Stimulated activated naive CD8-positive, alpha-beta T cell treated with anti-CD3 and anti-CD28 coated beads, Interleukin-15, Interleukin-2, amounts not matched to agents 100 ng/mL and 50 ng/mL, for 24 hours (primary cell): ENCODE measurements around the gene NEURL3.

Experiments used
- H3K27ac Mint-ChIP-seq: one replicate; pipeline ENCODE4 v1.8.0; 2021; ENCODE audit warnings: mild to moderate bottlenecking, mixed read lengths
- H3K27me3 Mint-ChIP-seq: one replicate; pipeline ENCODE4 v1.8.0; 2021; ENCODE audit warnings: mixed read lengths
- H3K36me3 Mint-ChIP-seq: one replicate; pipeline ENCODE4 v1.8.0; 2021; ENCODE audit warnings: low read depth, mixed read lengths
- H3K4me1 Mint-ChIP-seq: one replicate; pipeline ENCODE4 v1.8.0; 2021; ENCODE audit warnings: low read depth, mixed read lengths
- H3K4me3 Mint-ChIP-seq: one replicate; pipeline ENCODE4 v1.8.0; 2021; ENCODE audit warnings: mild to moderate bottlenecking, mixed read lengths
- H3K9me3 Mint-ChIP-seq: one replicate; pipeline ENCODE4 v1.8.0; 2021; ENCODE audit warnings: mixed read lengths

The NEURL3 gene

DNA sequence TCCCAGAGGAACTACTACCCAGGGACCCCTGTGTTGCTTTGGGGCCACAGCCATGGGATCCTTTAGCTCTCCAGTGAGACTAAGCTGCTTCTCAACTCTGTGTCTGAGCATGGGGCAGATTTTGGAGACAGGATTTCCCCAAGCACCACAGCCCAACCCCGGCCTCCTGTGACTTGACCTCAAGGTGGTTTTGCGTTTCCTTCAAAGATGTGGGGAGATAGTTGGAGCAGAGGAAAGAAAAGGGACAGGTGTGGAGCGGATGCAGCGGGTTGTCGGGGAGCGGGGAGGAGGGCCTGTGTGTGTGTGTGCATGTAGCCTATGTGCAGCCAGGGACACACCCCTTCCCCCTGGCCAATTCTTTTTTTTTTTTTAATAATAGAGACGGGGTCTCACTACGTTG, 41.6 kb upstream of the NEURL3 start:
- Mint-ChIP-seq H3K4me1 (peaks cover 58% of the 10 kb centered on the region), H3K36me3 (peaks cover 58% of the 10 kb centered on the region), H3K27me3 (no peaks in the 10 kb centered on the region), H3K4me3 (no peak overlapping the region), H3K9me3 (no peaks in the 10 kb centered on the region), H3K27ac (no peak overlapping the region)

DNA sequence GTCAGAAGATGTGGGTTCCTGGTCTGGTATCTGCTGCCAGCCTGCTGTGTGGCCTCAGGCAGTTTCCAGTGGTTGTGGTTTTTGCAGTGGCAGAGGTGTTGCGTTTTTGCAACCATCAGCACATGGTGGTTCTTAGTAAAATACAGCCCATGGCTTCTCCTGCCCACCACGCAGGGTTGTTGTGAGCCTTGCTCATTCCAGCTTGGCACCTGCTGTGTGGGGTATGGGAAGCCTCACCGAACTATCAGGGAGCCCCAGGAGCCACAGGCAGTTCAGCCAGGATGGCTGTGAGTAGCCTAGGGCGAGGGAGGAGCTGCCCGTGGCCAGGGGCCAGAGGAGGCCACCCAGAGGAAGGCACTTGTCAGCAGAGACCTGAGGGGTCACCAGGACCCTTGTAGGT, 41.2 kb upstream of the NEURL3 start:
- Mint-ChIP-seq H3K27ac (peak overlapping the region; percentile 79), H3K27me3 (no peaks in the 10 kb centered on the region), H3K9me3 (no peaks in the 10 kb centered on the region), H3K4me3 (peak overlapping the region; percentile 46), H3K4me1 (peaks cover 62% of the 10 kb centered on the region), H3K36me3 (peaks cover 62% of the 10 kb centered on the region)

DNA sequence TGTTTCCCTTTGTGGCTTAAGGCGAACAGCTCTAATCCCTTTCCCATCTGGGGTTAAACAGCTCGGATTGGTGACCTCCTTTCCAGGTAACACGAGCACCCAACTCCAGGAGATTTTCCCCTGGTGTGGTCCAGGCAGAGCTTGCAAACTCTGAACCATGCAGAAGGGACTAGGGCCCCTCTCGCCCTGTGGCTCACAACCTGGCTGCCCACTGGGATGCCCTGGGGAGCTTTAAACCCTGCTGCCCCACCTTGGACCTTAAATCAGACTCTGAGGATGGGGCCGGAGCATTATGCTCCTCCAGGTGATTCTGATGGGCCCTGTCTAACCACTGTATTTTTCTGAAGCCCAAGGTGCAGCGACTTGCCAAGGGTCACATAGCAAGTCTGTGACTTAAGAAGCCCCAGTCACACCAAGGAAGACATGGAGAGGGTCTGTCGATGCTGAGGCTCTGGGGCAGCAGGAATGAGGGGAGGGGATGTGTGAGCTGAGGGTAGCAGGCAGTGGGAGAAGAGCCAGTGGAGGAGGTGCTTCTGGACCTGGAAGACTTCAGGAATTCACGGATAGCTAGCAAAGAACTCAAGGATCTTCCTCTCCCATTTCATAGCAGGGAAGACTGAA, 37.3 kb upstream of the NEURL3 start:
- Mint-ChIP-seq H3K36me3 (peaks cover 77% of the 10 kb centered on the region), H3K27me3 (no peaks in the 10 kb centered on the region), H3K9me3 (no peaks in the 10 kb centered on the region), H3K27ac (no peak overlapping the region), H3K4me3 (no peak overlapping the region), H3K4me1 (peaks cover 85% of the 10 kb centered on the region)

DNA sequence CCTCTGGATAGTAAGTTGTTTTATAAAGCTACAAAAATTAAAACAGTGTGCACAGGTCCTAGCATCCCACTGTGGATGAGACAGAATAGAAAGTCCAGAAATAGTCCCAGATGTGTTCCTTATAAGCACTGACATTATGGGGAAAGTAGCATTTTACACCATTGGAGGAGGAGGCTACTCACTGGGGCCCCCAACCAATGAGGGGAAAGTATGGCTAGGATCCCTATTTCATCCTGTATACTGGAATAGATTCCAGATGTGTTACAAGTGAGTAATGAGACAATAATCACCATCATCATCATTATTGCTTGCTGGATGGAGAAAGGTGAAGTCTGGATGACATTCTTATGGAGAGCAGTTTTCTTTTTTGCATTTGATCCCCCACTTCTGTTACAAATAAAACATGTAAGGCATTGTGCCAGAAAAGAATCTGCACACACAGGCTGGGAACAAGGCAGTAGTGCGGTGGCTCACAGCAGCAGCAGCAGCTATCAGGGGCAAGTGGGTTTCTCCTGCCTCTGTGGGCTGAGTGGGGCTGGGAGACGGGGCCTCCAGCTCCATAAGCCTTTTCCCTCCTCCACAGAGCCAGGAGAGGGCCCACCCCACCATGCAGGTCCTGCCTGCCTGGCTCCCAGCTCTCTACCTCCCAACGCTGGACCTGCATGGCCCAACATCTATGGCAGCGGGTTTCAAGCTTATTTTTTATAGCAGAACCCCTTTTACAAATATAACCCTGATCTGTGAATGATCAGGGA, 36.4 kb upstream of the NEURL3 start:
- H3K4me3 Mint-ChIP-seq, result no peak overlapping the region
- peaks cover 76% of the 10 kb centered on the region for H3K4me1 Mint-ChIP-seq
- H3K36me3 Mint-ChIP-seq, result peaks cover 70% of the 10 kb centered on the region
- no peak overlapping the region for H3K27ac Mint-ChIP-seq
- no peaks in the 10 kb centered on the region for H3K27me3 Mint-ChIP-seq
- H3K9me3 Mint-ChIP-seq, result no peaks in the 10 kb centered on the region

DNA sequence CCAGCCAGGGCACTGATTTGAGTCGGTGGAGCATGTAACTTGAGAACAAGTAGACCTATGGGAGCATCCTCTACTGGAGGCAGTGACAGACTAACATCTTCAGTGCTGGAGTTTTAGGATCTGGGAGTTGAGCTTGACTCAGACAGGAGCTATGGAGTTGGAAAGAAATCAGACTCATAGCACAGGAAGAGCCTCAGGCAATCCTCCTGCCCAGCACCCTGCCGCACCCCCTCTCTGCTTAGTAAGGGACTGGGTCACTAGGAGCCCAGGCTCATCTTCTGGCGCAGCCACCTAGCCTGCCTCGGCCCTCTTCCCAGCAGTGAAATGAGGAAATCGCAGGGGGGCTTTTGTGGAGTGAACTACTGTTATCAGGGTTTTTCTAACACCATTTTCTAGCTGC, 35.0 kb upstream of the NEURL3 start:
- H3K27me3 Mint-ChIP-seq, result no peaks in the 10 kb centered on the region
- H3K4me1 Mint-ChIP-seq, result peaks cover 71% of the 10 kb centered on the region
- H3K36me3 Mint-ChIP-seq, result peaks cover 56% of the 10 kb centered on the region
- H3K27ac Mint-ChIP-seq, result peak overlapping the region; percentile 90
- peak overlapping the region; percentile 91 for H3K4me3 Mint-ChIP-seq
- no peaks in the 10 kb centered on the region for H3K9me3 Mint-ChIP-seq

DNA sequence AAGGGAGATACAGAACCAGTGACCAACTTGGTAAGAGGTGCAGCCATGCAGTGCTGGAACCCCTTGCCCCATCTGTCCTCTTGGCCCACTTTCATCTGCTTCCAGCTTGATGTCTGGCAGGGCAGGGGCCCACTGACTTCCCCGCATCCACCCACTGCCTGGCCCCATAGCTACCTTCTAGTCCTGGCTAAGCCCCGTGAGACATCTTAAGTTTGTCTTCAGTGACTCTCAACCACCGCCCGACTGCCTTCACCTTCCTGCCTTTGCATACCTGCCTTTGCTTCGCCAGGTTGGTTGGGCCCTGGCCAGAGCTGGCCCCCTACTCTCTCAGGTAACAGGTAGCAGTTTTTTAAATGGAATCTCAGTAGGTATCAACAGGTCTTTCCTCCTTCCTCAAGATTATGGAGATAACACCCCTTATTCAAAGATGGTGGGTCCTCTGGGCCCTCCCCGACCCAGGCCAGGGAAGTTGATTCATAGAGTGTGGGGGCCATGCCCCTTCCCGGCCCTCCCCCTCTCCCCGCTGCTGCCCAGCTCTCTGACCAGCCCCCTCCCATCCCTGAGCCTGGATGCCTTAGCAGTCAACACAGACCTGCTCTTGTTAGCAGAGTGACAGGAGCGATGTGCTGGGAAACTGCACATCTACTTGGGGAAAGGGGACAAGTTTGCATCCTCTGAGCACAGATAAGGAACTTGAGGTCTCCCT, 34.2 kb upstream of the NEURL3 start:
- Mint-ChIP-seq H3K4me3 (peak overlapping the region; percentile 91), H3K27ac (peak overlapping the region; percentile 90), H3K4me1 (peaks cover 64% of the 10 kb centered on the region), H3K27me3 (no peaks in the 10 kb centered on the region), H3K9me3 (no peaks in the 10 kb centered on the region), H3K36me3 (peaks cover 49% of the 10 kb centered on the region)

DNA sequence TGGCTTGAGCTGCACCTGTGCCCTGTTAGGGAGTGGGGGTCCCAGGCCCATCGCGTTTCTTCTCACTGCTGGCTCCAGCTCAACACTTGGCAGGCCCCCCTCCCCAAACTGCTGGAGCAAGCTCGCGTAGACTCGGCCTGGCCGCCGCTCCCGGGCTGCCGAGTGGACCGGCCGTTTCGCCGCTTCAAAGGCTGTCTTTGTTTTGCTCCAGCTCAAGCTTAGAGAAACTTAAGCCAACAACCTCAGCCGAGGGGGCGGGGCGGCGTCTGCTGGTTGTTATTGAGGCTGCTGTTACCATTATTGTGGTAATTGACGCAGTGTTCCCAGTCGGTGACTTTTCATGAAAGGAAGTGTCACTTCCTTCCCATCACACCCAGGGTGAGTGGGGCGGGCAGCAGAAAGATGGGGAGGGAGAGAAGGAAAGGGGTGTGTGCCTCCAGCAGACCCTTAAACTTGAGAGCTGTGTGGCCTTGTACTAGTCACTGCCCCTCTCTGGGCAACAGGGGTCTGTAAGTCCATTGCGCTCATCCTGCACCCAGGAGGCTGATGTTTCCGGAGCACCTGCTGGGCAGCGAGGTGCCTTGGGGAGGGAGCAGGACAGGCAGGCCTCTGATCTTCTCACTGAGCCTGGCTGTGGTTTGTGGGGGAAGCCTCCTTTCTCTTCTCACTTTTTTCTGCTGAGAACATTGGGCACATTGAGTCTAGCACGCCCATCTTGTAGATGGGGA, 33.5 kb upstream of the NEURL3 start:
- Mint-ChIP-seq H3K27me3 (no peaks in the 10 kb centered on the region), H3K27ac (peak overlapping the region; percentile 90), H3K4me3 (peak overlapping the region; percentile 91), H3K4me1 (peaks cover 63% of the 10 kb centered on the region), H3K9me3 (no peaks in the 10 kb centered on the region), H3K36me3 (peaks cover 42% of the 10 kb centered on the region)

DNA sequence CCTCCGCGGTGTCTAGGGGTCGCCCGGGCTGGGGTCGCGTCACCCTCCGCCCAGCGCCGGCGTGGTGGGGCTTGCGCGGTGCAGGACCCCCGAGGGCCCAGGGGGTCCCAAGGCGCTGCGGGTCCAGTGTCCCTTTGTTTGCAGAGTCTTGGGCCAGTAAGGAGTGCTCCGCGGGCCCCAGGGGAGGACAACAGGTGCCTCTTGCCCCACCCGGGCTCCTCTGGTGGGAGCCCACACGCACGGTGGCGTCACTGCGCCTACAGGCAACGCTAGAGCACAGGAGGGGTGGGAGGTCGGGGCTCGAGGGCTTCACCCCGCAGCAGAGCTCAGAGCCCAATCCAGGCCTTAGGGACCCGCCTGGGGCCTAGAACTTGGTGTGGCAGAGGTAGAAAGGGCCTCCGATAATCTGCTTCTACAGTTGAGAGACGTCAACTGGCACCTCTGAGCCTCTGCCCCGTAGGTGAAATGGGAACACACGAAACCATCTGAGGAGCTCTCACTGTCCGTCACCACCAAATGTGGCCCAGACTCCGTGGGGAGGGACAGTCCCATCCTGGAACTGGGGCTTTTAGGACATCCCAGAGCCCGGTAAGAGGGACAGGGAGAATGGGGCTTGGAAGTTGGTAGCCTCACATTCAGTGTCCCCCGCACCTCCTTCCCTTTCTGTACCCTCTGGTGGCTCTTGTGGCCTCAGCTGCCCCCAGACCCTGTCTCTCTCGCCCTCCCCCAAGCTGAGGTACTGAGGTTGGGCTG, 32.8 kb upstream of the NEURL3 start:
- peak overlapping the region; percentile 91 for H3K4me3 Mint-ChIP-seq
- H3K9me3 Mint-ChIP-seq, result no peaks in the 10 kb centered on the region
- H3K4me1 Mint-ChIP-seq, result peaks cover 63% of the 10 kb centered on the region
- H3K27me3 Mint-ChIP-seq, result no peaks in the 10 kb centered on the region
- peaks cover 35% of the 10 kb centered on the region for H3K36me3 Mint-ChIP-seq
- H3K27ac Mint-ChIP-seq, result peak overlapping the region; percentile 90

DNA sequence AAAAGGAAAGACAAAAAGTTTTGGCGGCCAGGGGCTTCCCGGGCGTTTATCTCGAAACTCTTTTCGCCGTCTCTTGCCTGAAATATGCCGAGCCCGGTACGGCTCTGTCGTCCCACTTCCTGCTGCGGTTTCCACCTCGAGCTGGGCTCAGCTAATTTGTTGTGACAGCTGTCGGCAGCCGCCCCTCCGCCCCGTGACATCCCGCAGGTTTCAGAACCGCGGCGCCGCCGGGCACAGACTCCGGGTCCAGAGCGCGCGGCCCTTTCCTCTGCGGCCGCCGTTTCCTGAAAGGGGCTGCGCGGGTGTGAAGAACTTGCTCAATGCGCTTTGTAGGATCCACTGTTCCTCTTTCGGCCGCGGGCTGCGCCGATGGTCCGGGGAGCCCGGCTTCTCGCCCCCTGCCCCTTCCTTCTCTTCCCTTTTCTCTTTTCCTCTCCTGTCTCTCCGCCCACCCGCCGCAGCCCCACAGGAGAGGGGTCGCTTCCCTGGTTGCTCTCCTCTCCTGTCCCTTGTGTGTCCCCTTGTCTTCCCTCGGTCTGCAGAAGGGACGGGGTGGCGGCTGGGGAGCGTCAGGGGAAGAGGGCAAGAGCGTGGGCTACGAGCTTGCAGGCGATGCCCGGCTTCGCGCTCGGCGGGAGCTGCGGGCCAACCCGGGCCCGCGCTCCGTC, 32.0 kb upstream of the NEURL3 start:
- H3K27ac Mint-ChIP-seq, result peak overlapping the region; percentile 90
- H3K9me3 Mint-ChIP-seq, result no peaks in the 10 kb centered on the region
- H3K4me1 Mint-ChIP-seq, result peaks cover 64% of the 10 kb centered on the region
- peaks cover 29% of the 10 kb centered on the region for H3K36me3 Mint-ChIP-seq
- no peaks in the 10 kb centered on the region for H3K27me3 Mint-ChIP-seq
- peak overlapping the region; percentile 91 for H3K4me3 Mint-ChIP-seq

DNA sequence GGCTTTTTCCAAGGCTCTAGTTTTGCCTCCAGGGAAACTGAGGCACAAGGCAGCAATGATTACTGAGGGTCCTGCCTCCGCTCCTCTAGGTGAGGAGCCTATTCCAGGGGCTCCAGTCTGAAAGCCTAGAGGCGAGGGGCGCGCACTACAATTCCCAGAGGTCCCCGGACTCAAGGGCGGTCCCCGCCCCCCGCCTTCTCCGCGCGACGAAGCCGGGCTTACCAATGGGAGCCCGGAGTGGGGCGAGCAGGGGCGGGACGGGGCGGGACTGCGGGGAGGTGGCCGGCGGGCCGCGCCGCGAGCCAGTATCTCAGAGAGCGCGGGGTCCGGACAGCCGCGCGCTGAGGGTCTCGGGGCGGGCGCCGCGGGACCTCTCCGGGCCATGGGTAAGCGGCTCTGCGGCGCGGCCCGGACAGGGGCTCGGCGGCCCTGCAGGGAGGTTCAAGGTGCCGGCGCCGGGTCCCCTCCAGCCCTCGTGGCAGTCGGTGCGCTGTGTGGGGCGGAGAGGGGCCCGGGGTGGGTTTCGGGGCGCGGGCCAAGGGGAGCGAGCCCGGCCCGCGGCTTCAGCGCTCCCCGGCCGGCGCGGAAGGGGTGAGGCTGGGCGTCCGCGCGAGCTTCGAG, 31.4 kb upstream of the NEURL3 start, which contains the start of gene ARID5A:
Gene ARID5A, plus strand, starts transcription at position 308 of the 621 bp plus-strand sequence. Its CDS starts 75 bp downstream, at position 383.
- Mint-ChIP-seq H3K27ac (peak within 1 kb of the TSS; percentile 90), H3K4me1 (peaks cover 68% of the 10 kb centered on the region), H3K27me3 (no peaks in the 10 kb centered on the region), H3K4me3 (peak within 1 kb of the TSS; percentile 91), H3K36me3 (peaks cover 26% of the 10 kb centered on the region), H3K9me3 (no peaks in the 10 kb centered on the region)

DNA sequence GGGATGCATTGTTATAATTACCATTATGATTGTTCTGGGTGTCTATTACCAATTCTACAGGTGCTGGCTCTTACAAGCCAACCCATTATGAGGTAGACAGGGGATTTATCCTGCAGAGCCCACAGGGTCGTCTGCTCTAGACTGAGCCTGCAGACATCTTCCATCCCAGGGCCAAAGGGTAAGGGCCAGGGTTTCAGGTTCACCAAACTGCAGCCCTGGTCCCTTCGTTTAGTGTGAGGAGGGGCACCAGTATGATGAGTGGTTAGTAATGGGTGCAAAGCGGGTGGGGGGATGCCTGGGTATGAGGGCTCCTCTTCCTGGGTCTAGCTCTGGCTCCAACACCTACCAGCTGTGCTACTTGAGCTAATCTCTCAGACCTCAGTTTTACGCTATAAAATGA, 30.2 kb upstream of the NEURL3 start:
- Mint-ChIP-seq H3K9me3 (no peaks in the 10 kb centered on the region), H3K27me3 (no peaks in the 10 kb centered on the region), H3K27ac (no peak overlapping the region), H3K36me3 (peaks cover 16% of the 10 kb centered on the region), H3K4me3 (no peak overlapping the region), H3K4me1 (peaks cover 70% of the 10 kb centered on the region)

DNA sequence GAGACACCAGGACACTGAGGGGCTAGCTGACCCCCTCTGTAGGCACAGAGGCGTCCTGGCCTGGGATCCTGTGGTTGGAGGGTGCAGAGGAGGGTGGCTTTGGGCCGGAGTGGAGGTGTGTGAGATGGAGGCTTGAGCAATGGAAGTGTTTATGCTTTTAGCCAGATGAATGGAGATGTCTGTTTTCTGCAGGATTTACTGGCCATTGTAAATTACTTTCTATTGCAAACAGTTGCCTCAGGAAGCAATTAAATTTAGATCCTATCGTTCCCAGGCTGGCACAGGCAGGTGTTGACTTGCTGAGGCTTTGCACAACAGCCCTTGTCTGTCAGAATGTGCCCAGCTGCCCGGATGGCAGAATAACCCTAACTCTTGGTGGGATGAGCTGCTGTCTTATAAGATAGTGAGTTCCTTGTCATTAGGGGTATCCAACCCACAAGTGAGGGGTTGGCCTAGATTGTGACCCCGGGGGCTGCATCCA, 29.6 kb upstream of the NEURL3 start:
- H3K27ac Mint-ChIP-seq, result no peak overlapping the region
- no peaks in the 10 kb centered on the region for H3K27me3 Mint-ChIP-seq
- H3K36me3 Mint-ChIP-seq, result peaks cover 10% of the 10 kb centered on the region
- peaks cover 70% of the 10 kb centered on the region for H3K4me1 Mint-ChIP-seq
- H3K9me3 Mint-ChIP-seq, result no peaks in the 10 kb centered on the region
- H3K4me3 Mint-ChIP-seq, result no peak overlapping the region

DNA sequence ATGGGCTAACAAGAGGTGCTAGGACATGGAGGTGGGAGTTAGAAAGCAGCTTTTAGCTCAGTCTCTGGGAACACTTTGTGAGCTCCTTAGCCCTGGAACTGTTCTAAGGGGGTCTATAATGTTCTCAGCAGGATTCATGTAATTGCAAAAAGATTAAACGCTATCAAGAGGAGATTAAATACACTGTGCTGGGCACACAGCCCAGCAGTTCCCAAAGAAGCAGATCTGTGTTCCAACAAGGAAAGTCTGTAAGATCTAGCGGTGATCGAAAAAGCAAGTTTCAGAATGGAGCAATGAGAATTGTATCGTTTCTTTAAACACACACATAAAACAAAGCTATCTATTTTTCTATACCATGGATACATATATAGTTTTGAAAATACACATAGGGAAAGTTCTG, 29.0 kb upstream of the NEURL3 start:
- Mint-ChIP-seq H3K36me3 (peaks cover 6% of the 10 kb centered on the region), H3K4me1 (peaks cover 70% of the 10 kb centered on the region), H3K4me3 (no peak overlapping the region), H3K27ac (no peak overlapping the region), H3K27me3 (no peaks in the 10 kb centered on the region), H3K9me3 (no peaks in the 10 kb centered on the region)
